HCT116 (cell line): ENCODE data around the gene MCM8. TPM values are rescaled to one million over a fixed set of nuclear protein-coding genes. Genes with fewer than 3 reads are reported as not detected.

Source experiments
- ATAC-seq: fragments of 200-7000 bp; cut with Tn5 transposase; 2 replicates; pipeline ENCODE4 v1.9.1; 2020; ENCODE audit warnings: mild to moderate bottlenecking, moderate library complexity
- BruUV-seq: library from RNA; stranded (reverse); fragments of 400-500 nt; replicated peaks from 2 replicates; lab custom pipeline; 2021; lab: Mats Ljungman, UMichigan
- CTCF ChIA-PET: fragments of 300-600 bp; sonication (Branson Sonifier 250); formaldehyde crosslinking; loops from one replicate; lab custom pipeline; 2021; ENCODE audit warnings: antibody characterized with exemption; lab: Charles Lee
- POLR2A ChIA-PET: fragments of 300-600, 350-600 bp; sonication (Branson Sonifier 250); formaldehyde crosslinking; loops from one replicate; lab custom pipeline; 2021; ENCODE audit warnings: antibody characterized with exemption; lab: Charles Lee
- RAD21 ChIA-PET, 2 experiments: fragments of 300-600 bp; sonication (Branson Sonifier 250); formaldehyde crosslinking; loops; one replicate each; lab custom pipeline; 2023; ENCODE audit warnings: low total read pairs in 2 of 2; ENCODE audit not compliant: uncharacterized antibody in 2 of 2, unreplicated experiment in 2 of 2, low non-redundant PET in 1 of 2; lab: Charles Lee
- DNase-seq: peaks from one replicate; pipeline ENCODE4 v3.0.0-alpha.2; 2010; ENCODE audit warnings: low read depth, low spot score
- H2AFZ ChIP-seq: fragments of 200-600 bp; shearing (Covaris generic), sonication (generic); 2 replicates; pipeline ENCODE4 v1.6.1; 2017; ENCODE audit warnings: low read depth, mixed run types, mixed read lengths, antibody characterized with exemption, low read length; ENCODE audit not compliant: poor library complexity, severe bottlenecking
- H3K27ac ChIP-seq: 2 replicates; pipeline ENCODE4 v1.5.1; 2012; ENCODE audit warnings: low read depth, low read length
- H3K27me3 ChIP-seq: fragments of 200-600 bp; sonication (generic); 2 replicates; pipeline ENCODE4 v1.6.1; 2016; ENCODE audit warnings: mixed run types, low read length, mixed read lengths; ENCODE audit not compliant: insufficient read depth
- H3K36me3 ChIP-seq, 2 experiments: fragments of 200-500 bp in 1 of 2; fragments of 200-600 bp in 1 of 2; sonication (Bioruptor generic) in 1 of 2; sonication (generic) in 1 of 2; 2 replicates each; pipeline versions ENCODE4 v1.5.1 to v1.6.1; 2014 to 2016; ENCODE audit warnings: low read length in 2 of 2, inconsistent platforms in 1 of 2, mixed read lengths in 1 of 2, mixed run types in 1 of 2; ENCODE audit not compliant: insufficient read depth in 2 of 2, control insufficient read depth in 1 of 2
- H3K4me1 ChIP-seq, 2 experiments: fragments of 200-600 bp in 1 of 2; sonication (generic) in 1 of 2; 2 replicates each; pipeline versions ENCODE4 v1.5.1 to v1.6.1; 2012 to 2017; ENCODE audit warnings: low read length in 2 of 2, inconsistent platforms in 1 of 2, mild to moderate bottlenecking in 1 of 2, mixed read lengths in 1 of 2, mixed run types in 1 of 2, moderate library complexity in 1 of 2; ENCODE audit not compliant: insufficient read depth in 2 of 2, control insufficient read depth in 1 of 2
- H3K4me2 ChIP-seq: fragments of 200-600 bp; sonication (generic); 2 replicates; pipeline ENCODE4 v1.6.1; 2017; ENCODE audit warnings: mixed run types, low read length, mixed read lengths
- H3K4me3 ChIP-seq, 2 experiments: fragments of 200-600 bp in 1 of 2; sonication (generic) in 1 of 2; replicated peaks in 1 of 2; 2 replicates each; pipeline ENCODE4 v1.5.1; 2011 to 2016; ENCODE audit warnings: low read length in 2 of 2, control low read depth in 1 of 2, low read depth in 1 of 2, mild to moderate bottlenecking in 1 of 2, mixed read lengths in 1 of 2, mixed run types in 1 of 2
- H3K79me2 ChIP-seq: fragments of 200-600 bp; sonication (generic); 2 replicates; pipeline ENCODE4 v1.6.1; 2017; ENCODE audit warnings: mild to moderate bottlenecking, mixed run types, low read length, moderate library complexity, mixed read lengths; ENCODE audit not compliant: insufficient read depth
- H3K9ac ChIP-seq: fragments of 200-600 bp; sonication (generic); 2 replicates; pipeline ENCODE4 v1.6.1; 2016; ENCODE audit warnings: low read length, mixed read lengths
- H3K9me2 ChIP-seq: fragments of 200-600 bp; sonication (generic), shearing (Covaris generic); 2 replicates; pipeline ENCODE4 v1.6.1; 2017; ENCODE audit warnings: mixed run types, mild to moderate bottlenecking, moderate library complexity; ENCODE audit not compliant: insufficient read depth
- H3K9me3 ChIP-seq, 2 experiments: fragments of 200-500 bp in 1 of 2; fragments of 200-600 bp in 1 of 2; sonication (Bioruptor generic) in 1 of 2; sonication (generic) in 1 of 2; 2 replicates each; pipeline ENCODE4 v1.6.1; 2014 to 2017; ENCODE audit warnings: low read length in 2 of 2, mixed read lengths in 2 of 2, inconsistent platforms in 1 of 2, low read depth in 1 of 2, mild to moderate bottlenecking in 1 of 2, mixed run types in 1 of 2, moderate library complexity in 1 of 2; ENCODE audit not compliant: control insufficient read depth in 1 of 2, insufficient read depth in 1 of 2
- H4K20me1 ChIP-seq: fragments of 200-600 bp; sonication (generic), shearing (Covaris generic); 2 replicates; pipeline ENCODE4 v1.6.1; 2017; ENCODE audit warnings: mixed run types, mild to moderate bottlenecking, moderate library complexity; ENCODE audit not compliant: insufficient read depth
- CBX3 ChIP-seq: IDR thresholded peaks from 2 replicates; pipeline ENCODE4 v1.6.1; 2012; ENCODE audit warnings: low read depth
- CEBPB ChIP-seq: IDR thresholded peaks from 2 replicates; pipeline ENCODE4 v1.6.1; 2012; ENCODE audit warnings: low read depth
- EGR1 ChIP-seq: IDR thresholded peaks from 2 replicates; pipeline ENCODE4 v1.6.1; 2012; ENCODE audit warnings: low read depth
- EZH2phosphoT487 ChIP-seq: fragments of 200-600 bp; IDR thresholded peaks from 2 replicates; pipeline ENCODE4 v1.6.1; 2018; ENCODE audit warnings: antibody characterized with exemption, borderline replicate concordance
- FOSL1 ChIP-seq: IDR thresholded peaks from 2 replicates; pipeline ENCODE4 v1.6.1; 2012; ENCODE audit warnings: low read depth
- JUND ChIP-seq: IDR thresholded peaks from 2 replicates; pipeline ENCODE4 v1.6.1; 2012
- POLR2A ChIP-seq: IDR thresholded peaks from 2 replicates; pipeline ENCODE4 v1.7.0; 2011; ENCODE audit warnings: borderline replicate concordance; ENCODE audit not compliant: insufficient read depth, insufficient read length; ENCODE audit errors: extremely low read depth
- RAD21 ChIP-seq: IDR thresholded peaks from 2 replicates; pipeline ENCODE4 v1.6.1; 2012; ENCODE audit warnings: low read depth, mild to moderate bottlenecking
- SIN3A ChIP-seq: IDR thresholded peaks from 2 replicates; pipeline ENCODE4 v1.6.1; 2012; ENCODE audit warnings: low read depth
- SRF ChIP-seq: IDR thresholded peaks from 2 replicates; pipeline ENCODE4 v1.6.1; 2012; ENCODE audit warnings: low read depth
- YY1 ChIP-seq: IDR thresholded peaks from 2 replicates; pipeline ENCODE4 v1.6.1; 2011; ENCODE audit warnings: low read length, low read depth, moderate library complexity, mild to moderate bottlenecking; ENCODE audit not compliant: insufficient replicate concordance; ENCODE audit errors: extremely low read depth
- intact Hi-C: fragments of 100-400 bp; cut with micrococcal nuclease; formaldehyde crosslinking; loops from 2 replicates; pipeline ENCODE4 v1.10.0; 2022
- total RNA-seq: library from RNA; stranded (reverse); gene quantifications from one replicate; pipeline ENCODE4 v1.2.1, GENCODE V29; 2021; ENCODE audit not compliant: unreplicated experiment
- TF ChIP-seq, protein P1 (sequence below): IDR thresholded peaks from 2 replicates; pipeline ENCODE4 v1.6.1; 2012

Gene MCM8
- total RNA-seq, 1 experiment from 2014 or later: 21.9 TPM

- H2AFZ ChIP-seq: no peak overlapping the region
- ATAC-seq (no peak), DNase-seq (no peak)
- RAD21 ChIA-PET: no interaction called here
- H3K27me3 ChIP-seq: no peaks in the 10 kb centered on the region
- H3K36me3 ChIP-seq: peaks cover 13 to 19% of the 10 kb centered on the region in 2 experiments; a peak in 3 of 4 replicates
- H3K79me2 ChIP-seq: no peaks in the 10 kb centered on the region
- no peaks in the 10 kb centered on the region for H3K9me2 ChIP-seq
- CTCF ChIA-PET: no interaction called here
- TF ChIP-seq FOSL1 (no peak), EZH2phosphoT487 (no peak)
- BruUV-seq: no TSS peak
- H3K4me1 ChIP-seq: no peaks in the 10 kb centered on the region
- no peaks in the 10 kb centered on the region for H4K20me1 ChIP-seq
- no peak overlapping the region for H3K27ac ChIP-seq
- no peak overlapping the region for H3K9ac ChIP-seq
- no peak overlapping the region for H3K4me2 ChIP-seq
- no peaks in the 10 kb centered on the region for H3K9me3 ChIP-seq
- H3K4me3 ChIP-seq: no peak overlapping the region
- POLR2A ChIA-PET: no interaction called here
- intact Hi-C loops: no loop called here
These were observed 90.1 kb downstream of the MCM8 start for GRCh38 chr20:6040540-6040939.

- Histone ChIP-seq H3K79me2 (no peaks in the 10 kb centered on the region), H3K4me1 (no peaks in the 10 kb centered on the region), H3K9me2 (no peaks in the 10 kb centered on the region), H3K27ac (no peak overlapping the region), H3K9ac (no peak overlapping the region), H2AFZ (no peak overlapping the region), H3K4me3 (no peak overlapping the region), H3K27me3 (no peaks in the 10 kb centered on the region), H4K20me1 (no peaks in the 10 kb centered on the region), H3K36me3 (peaks cover 13 to 18% of the 10 kb centered on the region in 2 experiments; a peak in 3 of 4 replicates), H3K4me2 (no peak overlapping the region), H3K9me3 (no peaks in the 10 kb centered on the region)
- ChIA-PET POLR2A (no interaction called here), CTCF (no interaction called here), RAD21 (no interaction called here)
- no peak; the same call in 1 of the 2 replicates for ATAC-seq
- intact Hi-C loops: no loop called here
- no peak for DNase-seq
- TF ChIP-seq POLR2A (no peak), JUND (no peak), EGR1 (no peak), RAD21 (no peak), SIN3A (no peak), SRF (no peak), CEBPB (no peak), YY1 (no peak), CBX3 (no peak)
- TF ChIP-seq, protein P1, sequence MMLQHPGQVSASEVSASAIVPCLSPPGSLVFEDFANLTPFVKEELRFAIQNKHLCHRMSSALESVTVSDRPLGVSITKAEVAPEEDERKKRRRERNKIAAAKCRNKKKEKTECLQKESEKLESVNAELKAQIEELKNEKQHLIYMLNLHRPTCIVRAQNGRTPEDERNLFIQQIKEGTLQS: no peak
- BruUV-seq: no TSS peak
These were observed 90.7 kb downstream of the MCM8 start for GRCh38 chr20:6040958-6041807.
